Thyroid gland (tissue), 4 donors: ENCODE measurements around the gene TMEM117. TPM values are rescaled to one million over a fixed set of nuclear protein-coding genes. Genes with fewer than 3 reads are reported as not detected.

Source experiments
- DNase-seq, 2 donors: peaks; one replicate each; pipeline ENCODE4 v3.0.0-alpha.2; 2019
- H3K27ac ChIP-seq, 3 donors: fragments of 200-600 bp; sonication (generic); 1 replicate in 2 of 3; 2 replicates in 1 of 3; pipeline ENCODE4 v1.5.1; 2016 to 2019; ENCODE audit warnings: mild to moderate bottlenecking in 1 of 3, moderate library complexity in 1 of 3
- H3K27me3 ChIP-seq: fragments of 200-600 bp; sonication (generic); one replicate; pipeline ENCODE4 v1.5.1; 2019
- H3K36me3 ChIP-seq, 2 donors: fragments of 200-600 bp; sonication (generic); one replicate each; pipeline ENCODE4 v1.5.1; 2016 to 2019
- H3K4me1 ChIP-seq, 2 donors: fragments of 200-600 bp; sonication (generic); one replicate each; pipeline ENCODE4 v1.5.1; 2017 to 2019
- H3K4me3 ChIP-seq, 3 donors: fragments of 200-600 bp; sonication (generic); replicated peaks in 1 of 3; 1 replicate in 2 of 3; 2 replicates in 1 of 3; pipeline ENCODE4 v1.5.1; 2016; ENCODE audit warnings: mild to moderate bottlenecking in 1 of 3
- H3K9me3 ChIP-seq: fragments of 200-600 bp; sonication (generic); one replicate; pipeline ENCODE4 v1.5.1; 2017
- CTCF ChIP-seq, 6 experiments: fragments of 200-600 bp in 3 of 6; fragments of 450-650 bp in 3 of 6; sonication (generic) in 3 of 6; IDR thresholded peaks; one replicate each; pipeline ENCODE4 v1.5.1; 2016 to 2019; ENCODE audit warnings: antibody characterized with exemption in 6 of 6, mild to moderate bottlenecking in 2 of 6, inconsistent platforms in 1 of 6, moderate library complexity in 1 of 6
- POLR2A ChIP-seq, 2 donors: fragments of 450-650 bp; IDR thresholded peaks; one replicate each; pipeline ENCODE4 v1.6.1; 2017; ENCODE audit warnings: antibody characterized with exemption in 2 of 2, mild to moderate bottlenecking in 2 of 2, moderate library complexity in 1 of 2
- WGBS, 2 donors: methylation state at CpG; one replicate each; pipeline ENCODE4 v1.1.5; 2017; 5-methylcytosine and 5-hydroxymethylcytosine counted together
- intact Hi-C: fragments of 100-400 bp; cut with DNase I; formaldehyde crosslinking; loops from one replicate; pipeline ENCODE4 v1.15.1; 2023
- total RNA-seq, 4 donors: library from RNA; depleted of rRNA; stranded (reverse); fragments of >200 nt; gene quantifications; one replicate each; pipeline ENCODE4 v1.2.3, GENCODE V29; 2016

Gene TMEM117
- total RNA-seq, 4 donors from 2014 or later = 18.9 to 32.4 (median 24.7) TPM

GRCh38 chr12:44331269-44331668 lies 495.4 kb downstream of the TMEM117 start:
- no peaks in the 10 kb centered on the region for H3K27me3 ChIP-seq
- H3K9me3 ChIP-seq = no peaks in the 10 kb centered on the region
- no peak for DNase-seq
- TF ChIP-seq POLR2A (IDR thresholded peaks at IDR 0.05) = no peak
- no peak for TF ChIP-seq CTCF (IDR thresholded peaks at IDR 0.05)
- H3K27ac ChIP-seq = no peak overlapping the region
- H3K36me3 ChIP-seq = no peaks in the 10 kb centered on the region
- H3K4me1 ChIP-seq = peaks cover 0 to 3% of the 10 kb centered on the region in 2 donors
- intact Hi-C loops = no loop called here
- H3K4me3 ChIP-seq = no peak overlapping the region

- Histone ChIP-seq H3K4me1 (peaks cover 0 to 3% of the 10 kb centered on the region in 2 donors), H3K36me3 (no peaks in the 10 kb centered on the region), H3K27ac (no peak overlapping the region), H3K4me3 (no peak overlapping the region), H3K9me3 (no peaks in the 10 kb centered on the region), H3K27me3 (no peaks in the 10 kb centered on the region)
- intact Hi-C loops = no loop called here
- DNase-seq = no peak
- TF ChIP-seq POLR2A (IDR thresholded peaks at IDR 0.05) = no peak
- no peak for TF ChIP-seq CTCF (IDR thresholded peaks at IDR 0.05)
- WGBS, 2 donors = 77 to 83% methylated on average over 5 of the region's 5 CpGs
Observed at GRCh38 chr12:44334347-44334746, 498.5 kb downstream of the TMEM117 start.

GRCh38 chr12:44335030-44335429 lies 499.1 kb downstream of the TMEM117 start:
- Histone ChIP-seq H3K27ac (no peak overlapping the region), H3K9me3 (no peaks in the 10 kb centered on the region), H3K36me3 (no peaks in the 10 kb centered on the region), H3K4me1 (peaks cover 0 to 3% of the 10 kb centered on the region in 2 donors), H3K27me3 (no peaks in the 10 kb centered on the region), H3K4me3 (no peak overlapping the region)
- intact Hi-C loops = no loop called here
- TF ChIP-seq CTCF (IDR thresholded peaks at IDR 0.05) = no peak
- TF ChIP-seq POLR2A (IDR thresholded peaks at IDR 0.05) = no peak
- DNase-seq = no peak

GRCh38 chr12:44336577-44336976 lies 500.7 kb downstream of the TMEM117 start:
- no peak for DNase-seq
- Histone ChIP-seq H3K4me1 (peaks cover 0 to 3% of the 10 kb centered on the region in 2 donors), H3K36me3 (no peaks in the 10 kb centered on the region), H3K9me3 (no peaks in the 10 kb centered on the region), H3K4me3 (no peak overlapping the region), H3K27ac (no peak overlapping the region), H3K27me3 (no peaks in the 10 kb centered on the region)
- TF ChIP-seq POLR2A (IDR thresholded peaks at IDR 0.05) (no peak), CTCF (IDR thresholded peaks at IDR 0.05) (no peak)
- WGBS, 2 donors = 95 to 96% methylated on average over 2 of the region's 2 CpGs
- intact Hi-C loops = no loop called here

GRCh38 chr12:44342371-44342770 lies 506.5 kb downstream of the TMEM117 start:
- no peak overlapping the region for H3K4me3 ChIP-seq
- peaks cover 7 to 13% of the 10 kb centered on the region in 2 donors for H3K4me1 ChIP-seq
- DNase-seq = no peak
- H3K9me3 ChIP-seq = no peaks in the 10 kb centered on the region
- H3K27ac ChIP-seq = no peak overlapping the region
- intact Hi-C loops = no loop called here
- TF ChIP-seq POLR2A (IDR thresholded peaks at IDR 0.05) = no peak
- TF ChIP-seq CTCF (IDR thresholded peaks at IDR 0.05) = no peak
- no peaks in the 10 kb centered on the region for H3K27me3 ChIP-seq
- no peaks in the 10 kb centered on the region for H3K36me3 ChIP-seq
